HG03571 (cell line): ENCODE results near the gene CD69.
"Not testable (repeated sequence)": the region's sequence is repeated elsewhere in the genome, so short reads cannot be mapped to it uniquely, and the experiment has no call there.

Experiments
- ATAC-seq: cut with Tn5 transposase; IDR thresholded peaks from one replicate; pipeline ENCODE4 v1.9.1; 2021; ENCODE audit not compliant: unreplicated experiment

The CD69 gene

DNA sequence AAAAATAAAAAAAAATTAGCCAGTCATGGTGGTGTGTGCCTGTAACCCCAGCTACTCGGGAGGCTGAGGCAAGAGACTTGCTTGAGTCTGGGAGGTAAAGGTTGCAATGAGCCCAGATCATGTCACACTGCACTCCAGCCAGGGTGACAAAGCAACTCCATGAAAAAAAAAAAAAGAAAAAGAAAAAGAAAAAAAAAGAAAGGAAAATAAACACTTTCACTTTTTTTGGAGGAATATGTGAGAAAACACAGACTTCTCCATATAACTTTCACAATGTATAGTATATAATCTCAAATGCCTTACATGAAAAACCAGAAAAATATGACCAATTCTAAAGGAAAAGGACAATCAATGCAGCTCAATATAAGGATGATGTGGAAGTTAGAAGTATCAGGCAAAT, 36.7 kb downstream of the CD69 start:
- no peak for ATAC-seq

DNA sequence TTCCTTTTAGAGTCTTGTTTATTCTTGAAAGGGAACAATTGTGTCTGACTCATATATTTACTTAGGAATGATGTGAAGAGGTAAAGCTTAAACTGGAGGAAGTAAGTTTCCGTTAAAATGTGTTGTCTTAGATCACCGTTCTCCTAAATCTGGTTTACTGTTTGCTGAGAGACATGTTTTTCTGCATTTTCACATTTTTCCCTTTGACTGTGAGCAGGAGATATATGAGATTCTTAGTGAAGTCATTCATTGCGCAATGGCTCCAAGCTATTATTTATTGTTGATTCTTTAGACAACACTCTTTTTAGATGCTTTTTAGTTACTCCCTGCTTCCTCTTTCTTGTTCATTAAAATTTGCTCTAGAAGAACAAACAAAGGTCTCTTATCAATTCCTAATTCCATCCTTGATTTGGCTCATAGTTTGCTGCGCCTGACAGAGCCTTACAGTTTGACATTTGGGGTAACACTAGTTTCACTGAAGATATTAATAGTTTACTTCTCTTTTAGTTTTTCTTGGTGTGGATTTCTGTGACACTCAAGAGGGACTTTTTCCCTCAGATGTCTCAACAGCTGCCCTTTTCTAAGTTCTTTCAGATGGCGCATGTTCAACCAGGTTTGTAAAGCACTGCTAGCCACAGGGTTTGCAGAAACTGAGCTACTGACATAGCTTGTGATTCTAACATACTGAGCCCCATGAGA, 39.2 kb downstream of the CD69 start:
- peak; percentile 49 for ATAC-seq

DNA sequence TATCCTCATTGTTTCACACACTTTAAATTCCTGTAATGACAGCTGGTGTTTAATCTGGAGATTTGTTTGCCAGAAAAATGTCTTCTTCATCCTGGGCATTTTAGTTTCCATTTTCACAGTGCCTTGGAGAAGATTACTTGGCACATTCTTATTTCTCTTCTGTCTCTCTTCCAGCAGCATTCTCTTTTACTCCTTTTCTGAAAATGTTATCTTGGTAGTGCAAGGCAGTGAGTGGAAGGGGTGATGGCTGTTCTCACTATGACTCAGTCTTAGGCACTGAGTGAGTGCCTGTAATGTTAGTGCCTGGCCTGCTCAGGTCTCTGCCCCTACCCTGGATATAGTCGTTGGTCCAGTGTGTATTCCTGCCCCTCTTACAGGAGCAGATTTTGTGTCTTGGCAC, 40.9 kb downstream of the CD69 start:
- no peak for ATAC-seq

DNA sequence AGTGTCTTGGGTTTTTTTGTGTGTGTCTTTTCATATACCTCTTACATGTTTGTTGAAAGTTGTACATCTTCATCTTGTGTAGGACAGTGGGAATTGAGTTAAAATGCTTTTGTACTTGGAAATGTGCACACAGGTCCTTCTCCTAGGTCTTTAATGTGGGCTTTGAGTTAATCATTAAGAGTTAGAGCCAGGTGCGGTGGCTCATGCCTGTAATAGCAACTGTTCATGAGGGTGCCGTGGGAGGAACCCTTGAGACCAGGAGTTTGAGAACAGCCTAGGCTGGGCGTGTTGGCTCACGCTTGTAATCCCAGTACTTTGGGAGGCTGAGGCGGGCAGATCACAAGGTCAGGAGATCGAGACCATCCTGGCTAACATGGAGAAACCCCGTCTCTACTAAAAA, 41.7 kb downstream of the CD69 start:
- ATAC-seq: no peak

DNA sequence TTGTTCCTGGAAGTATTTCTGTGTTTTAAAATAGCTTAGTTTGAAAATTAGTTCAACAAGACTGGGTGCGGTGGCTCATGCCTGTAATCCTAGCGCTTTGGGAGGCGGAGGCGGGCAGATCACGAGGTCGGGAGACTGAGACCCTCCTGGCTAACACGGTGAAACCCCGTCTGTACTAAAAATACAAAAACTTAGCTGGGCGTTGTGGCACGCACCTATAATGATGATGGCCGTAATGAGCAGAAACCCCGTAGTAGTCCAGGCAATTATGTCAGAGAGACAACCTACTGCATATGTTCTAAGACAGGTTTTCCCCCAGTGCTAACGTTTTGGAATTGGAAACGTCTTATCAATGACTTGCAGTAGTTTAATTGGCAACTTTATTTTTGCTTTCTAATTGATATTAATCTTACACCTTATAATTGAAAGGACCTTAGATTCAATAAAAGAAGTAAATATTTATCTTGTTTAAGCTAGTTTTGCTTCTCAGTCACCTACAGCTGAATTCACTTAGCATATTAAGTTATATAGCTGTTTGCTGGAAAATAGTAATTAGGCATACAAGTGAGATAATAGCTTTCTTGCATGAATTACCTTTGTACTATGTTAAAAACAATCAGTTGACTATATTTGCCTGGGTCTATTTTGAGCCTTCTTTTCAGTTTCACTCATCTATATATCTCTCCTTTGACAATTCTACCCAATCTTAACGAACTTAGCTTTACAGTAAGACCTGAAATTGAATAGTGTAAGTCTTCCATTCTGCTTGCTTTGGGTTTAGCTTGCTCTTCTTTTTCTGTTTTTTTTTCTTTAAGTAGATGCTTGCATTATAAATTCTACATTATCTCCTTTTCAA, 43.4 kb downstream of the CD69 start:
- ATAC-seq: no peak

DNA sequence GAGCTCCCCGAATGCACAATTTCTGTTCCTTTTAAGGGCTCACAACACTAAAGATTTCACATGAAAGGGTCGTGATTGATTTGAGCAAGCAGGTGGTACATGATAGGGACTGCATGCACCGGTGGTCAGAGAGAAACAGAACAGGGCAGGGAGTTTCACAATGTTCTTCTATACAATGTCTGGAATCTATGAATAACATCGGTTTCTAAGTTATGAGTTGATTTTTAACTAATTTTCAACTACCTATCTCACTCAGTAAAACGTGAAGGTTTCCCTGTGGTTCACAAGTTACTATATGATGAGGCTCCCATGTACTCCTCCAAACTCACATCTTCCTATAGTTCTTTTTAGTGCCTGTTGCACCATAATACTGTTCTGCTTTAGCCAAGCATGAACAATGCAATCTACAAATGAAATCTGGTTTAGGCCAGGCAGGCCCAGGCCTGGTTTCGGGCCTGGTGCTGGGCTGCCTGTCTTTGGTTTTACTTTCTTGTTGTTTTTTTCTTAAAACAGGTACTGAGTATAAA, 47.6 kb downstream of the CD69 start:
- peak; percentile 70 for ATAC-seq

DNA sequence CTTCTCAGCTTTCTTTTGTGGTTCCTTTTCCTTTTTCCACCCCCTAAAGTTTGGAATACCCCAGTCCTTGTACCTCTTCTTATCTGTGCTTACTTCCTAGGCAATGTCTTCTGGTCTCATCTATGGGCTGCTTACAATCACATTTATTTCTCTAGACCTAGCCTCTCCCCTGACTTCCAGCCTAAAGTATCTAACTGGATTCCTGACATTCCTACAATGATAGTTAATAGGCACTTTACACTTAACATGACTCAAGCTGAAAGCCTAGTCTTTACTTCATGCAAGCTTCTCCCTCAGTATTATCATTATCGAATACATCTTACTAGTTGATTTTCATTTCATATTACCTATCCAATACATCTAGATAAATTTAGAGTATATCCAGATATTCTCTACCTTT, 49.0 kb downstream of the CD69 start:
- ATAC-seq: no peak

DNA sequence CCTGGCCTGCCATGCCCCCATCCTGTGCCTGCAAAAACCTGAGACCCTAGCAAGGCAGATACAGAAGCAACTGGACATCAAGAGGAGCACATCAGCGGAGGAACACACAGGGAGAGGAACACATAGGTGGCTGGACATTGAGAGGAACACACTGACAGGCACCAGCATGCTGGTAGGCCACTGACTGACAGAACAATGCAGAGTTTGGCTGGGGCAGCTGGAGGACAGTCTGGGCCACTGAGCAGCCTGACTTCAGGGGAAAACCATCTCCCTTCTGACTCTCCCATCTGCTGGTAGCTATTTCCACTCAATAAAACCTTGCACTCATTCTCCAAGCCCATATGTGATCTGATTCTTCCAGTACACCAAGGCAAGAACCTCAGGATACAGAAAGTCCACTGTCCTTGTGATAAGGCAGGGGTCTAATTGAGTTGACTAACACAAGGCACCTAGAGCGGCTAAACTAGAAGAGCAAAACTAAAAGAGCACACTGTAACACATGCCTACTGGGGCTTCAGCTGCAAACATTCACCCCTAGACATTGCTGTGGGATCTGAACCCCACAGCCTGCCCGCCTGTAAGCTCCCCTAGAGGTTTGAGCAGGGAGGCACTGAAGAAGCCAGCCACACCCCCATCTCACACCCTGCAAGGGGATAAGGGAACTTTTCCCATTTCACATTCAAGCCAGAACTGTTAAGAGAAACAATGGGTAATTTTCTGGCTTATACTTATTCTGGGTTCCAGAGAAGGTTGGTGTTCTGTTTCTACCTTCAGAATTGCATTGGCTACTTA, 49.9 kb downstream of the CD69 start:
- ATAC-seq: no peak

DNA sequence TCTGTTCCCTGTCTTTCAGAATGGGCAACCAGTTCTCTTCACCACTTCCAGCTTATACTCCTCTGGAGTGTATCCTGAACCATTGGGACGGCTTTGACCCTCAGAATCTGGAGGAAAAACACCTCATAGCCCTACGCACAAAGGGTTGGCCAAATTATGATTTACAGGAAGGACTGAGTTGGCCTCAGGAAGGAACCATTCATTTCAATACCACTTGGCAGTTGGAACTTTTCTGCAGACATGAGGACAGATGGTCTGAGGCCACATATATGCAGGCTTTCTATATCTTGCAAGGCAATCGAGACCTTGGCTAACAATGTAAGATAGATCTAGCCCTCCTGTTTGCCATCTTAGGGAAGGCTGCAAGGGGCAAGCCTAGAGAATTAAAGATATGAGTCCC, 51.8 kb downstream of the CD69 start:
- no peak for ATAC-seq

DNA sequence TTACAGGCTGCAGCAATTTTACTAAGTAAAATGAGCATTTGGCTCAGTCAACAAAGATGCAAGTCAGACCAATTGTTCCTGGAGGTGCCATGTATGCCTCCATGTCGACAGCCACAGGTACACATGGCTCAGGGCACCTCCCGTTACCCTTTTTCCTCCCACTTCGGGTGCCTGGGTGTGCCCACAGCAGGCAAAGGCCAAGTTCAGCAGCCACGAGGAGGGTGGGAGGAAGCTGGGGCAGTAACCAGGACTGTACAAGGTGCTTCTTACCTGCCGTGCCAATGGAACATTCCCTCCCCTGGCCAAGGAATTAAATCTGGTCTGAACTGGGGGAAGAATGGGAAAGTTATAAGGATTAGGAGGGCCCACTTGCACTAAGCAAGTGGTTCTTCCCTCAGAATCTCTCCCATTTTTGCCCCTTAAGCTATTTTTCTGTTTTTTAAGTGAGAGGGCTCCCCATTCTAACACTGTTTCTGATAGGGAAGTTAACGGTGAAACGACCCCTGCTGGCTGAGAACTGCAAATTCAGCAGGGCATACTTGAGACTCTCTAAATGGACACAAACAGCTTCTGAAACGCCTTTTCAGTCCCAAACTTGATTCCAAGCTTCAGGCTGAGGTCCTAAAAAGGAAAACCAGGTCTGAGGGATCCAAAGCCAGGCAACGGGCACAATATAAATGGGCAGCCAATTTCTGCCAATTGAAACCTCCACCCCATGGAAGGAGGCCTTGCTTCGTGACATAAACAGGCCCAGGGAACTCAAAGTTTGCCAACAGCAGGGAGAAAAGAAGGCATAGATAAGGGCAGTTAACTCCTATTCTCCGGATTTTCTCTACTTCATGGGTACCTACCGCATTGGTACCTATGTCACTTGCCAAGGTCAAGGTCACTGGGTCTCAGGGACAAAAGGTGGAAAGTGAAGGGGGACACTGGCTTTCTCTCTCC, 52.6 kb downstream of the CD69 start:
- no peak for ATAC-seq

DNA sequence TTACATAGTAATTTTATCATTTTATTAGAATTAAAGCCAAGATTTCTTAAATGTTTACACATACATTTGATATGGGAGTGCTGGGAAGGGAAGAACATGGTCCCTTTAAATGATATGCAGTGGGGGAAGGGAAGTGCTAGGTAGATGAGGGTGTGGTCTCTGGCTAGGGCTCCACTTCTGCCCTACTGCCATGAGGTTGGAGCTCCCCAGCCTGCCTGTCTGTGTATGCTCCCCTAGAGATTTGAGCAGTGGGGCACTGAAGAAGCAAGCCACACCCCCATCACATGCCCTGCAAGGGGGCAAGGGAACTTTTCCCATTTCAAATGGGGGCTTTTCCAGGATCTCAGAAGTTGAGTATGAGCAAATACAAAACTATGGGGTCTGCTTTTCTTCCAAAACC, 53.3 kb downstream of the CD69 start:
- ATAC-seq: no peak

DNA sequence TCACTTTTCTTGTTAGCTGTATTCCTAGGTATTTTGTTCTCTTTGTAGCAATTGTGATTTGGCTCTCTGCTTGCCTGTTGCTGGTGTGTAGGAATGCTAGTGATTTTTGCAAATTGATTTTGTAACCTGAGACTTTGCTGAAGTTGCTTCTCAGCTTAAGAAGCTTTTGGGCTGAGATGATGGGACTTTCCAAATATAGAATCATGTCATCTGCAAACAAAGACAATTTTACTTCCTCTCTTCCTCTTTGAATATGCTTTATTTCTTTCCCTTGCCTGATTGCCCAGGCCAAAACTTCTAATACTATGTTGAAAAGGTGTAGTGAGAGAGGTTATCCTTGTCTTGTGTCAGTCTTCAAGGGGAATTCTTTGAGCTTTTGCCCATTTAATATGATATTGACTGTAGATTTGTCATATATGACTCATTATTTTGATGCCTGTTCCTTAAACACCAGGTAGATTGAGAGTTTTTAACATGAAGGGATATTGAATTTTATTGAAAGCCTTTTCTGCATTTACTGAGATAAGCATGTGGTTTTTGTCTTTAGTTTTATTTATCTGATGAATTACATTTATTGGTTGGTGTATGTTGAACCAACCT, 54.5 kb downstream of the CD69 start:
- ATAC-seq: no peak

DNA sequence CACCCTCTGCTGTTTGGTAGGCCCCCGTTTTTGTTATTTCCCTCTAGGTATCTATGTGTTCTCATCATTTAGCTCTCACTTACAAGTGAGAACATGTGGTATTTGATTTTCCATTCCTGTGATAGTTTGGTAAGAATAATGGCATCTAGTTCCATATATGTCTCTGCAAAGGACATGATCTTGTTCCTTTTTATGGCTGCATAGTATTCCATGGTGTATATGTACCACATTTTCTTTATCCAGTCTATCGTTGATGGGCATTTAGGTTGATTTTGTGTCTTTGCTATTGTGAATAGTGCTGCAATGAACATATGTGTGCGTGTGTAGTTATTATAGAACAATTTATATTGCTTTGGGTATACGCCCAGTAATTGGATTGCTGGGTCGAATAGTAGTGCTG, 56.1 kb downstream of the CD69 start:
- not testable (repeated sequence) for ATAC-seq
